ENCODE results near the gene DUSP2.
A peak's percentile ranks its signal among the peaks of the same experiment; 100 is the strongest.
"Not testable (repeated sequence)": the region's sequence is repeated elsewhere in the genome, so short reads cannot be mapped to it uniquely, and the experiment has no call there.

Gene DUSP2

DNA sequence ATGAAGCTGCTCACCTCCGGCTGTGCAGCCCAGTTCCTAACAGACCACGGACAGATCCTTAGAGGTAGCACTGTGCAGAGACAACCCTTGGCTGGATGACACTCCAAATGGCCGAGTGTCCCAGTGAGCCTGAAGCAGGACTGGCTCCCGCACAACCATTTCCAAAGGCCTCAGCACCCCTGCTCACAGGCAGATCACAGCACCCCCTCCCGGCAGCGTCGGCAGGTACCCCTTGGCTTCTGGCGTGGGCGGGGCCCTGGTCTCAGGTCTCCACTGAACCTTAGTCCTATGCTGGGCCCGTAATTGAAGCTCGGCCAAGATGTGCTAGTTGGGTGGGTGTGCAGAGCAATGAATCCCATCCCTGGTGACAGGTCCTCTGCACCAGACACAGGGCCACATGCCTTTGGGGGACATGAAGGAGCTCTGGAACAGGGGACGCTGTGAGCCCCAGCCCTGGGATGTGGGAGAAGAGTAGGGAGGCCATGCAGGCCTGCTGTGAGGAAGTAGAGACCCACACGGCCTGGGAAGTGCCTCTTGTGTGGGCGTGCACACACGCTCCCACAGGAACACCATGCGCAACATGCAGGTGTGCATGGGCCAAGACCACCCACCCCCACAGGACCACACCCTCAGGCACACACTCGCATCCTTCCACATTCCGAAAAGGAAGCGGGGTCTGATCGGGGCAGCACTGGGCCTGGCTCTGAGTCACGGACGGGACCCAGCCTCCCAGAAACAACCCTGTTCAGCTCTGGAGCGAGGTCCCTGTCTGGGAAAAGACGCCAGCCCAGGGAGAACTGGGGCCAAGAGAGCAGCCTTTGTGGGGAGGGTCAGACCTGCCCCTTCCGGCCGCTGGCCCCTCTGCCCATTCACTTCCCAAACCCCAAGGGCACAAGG lies 2.8 kb downstream of the DUSP2 start:
- peak overlapping the region; percentile 96; the same call in 1 of the 2 replicates for H3K4me3 ChIP-seq (replicated peaks; ENCODE audit: low read depth, low read length)
- TF ChIP-seq, protein P1, sequence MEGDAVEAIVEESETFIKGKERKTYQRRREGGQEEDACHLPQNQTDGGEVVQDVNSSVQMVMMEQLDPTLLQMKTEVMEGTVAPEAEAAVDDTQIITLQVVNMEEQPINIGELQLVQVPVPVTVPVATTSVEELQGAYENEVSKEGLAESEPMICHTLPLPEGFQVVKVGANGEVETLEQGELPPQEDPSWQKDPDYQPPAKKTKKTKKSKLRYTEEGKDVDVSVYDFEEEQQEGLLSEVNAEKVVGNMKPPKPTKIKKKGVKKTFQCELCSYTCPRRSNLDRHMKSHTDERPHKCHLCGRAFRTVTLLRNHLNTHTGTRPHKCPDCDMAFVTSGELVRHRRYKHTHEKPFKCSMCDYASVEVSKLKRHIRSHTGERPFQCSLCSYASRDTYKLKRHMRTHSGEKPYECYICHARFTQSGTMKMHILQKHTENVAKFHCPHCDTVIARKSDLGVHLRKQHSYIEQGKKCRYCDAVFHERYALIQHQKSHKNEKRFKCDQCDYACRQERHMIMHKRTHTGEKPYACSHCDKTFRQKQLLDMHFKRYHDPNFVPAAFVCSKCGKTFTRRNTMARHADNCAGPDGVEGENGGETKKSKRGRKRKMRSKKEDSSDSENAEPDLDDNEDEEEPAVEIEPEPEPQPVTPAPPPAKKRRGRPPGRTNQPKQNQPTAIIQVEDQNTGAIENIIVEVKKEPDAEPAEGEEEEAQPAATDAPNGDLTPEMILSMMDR (IDR thresholded peaks at IDR 0.05; ENCODE audit: low read depth, low read length, missing control alignments): no peak
- DNase-seq (ENCODE audit: extremely low read depth, low read depth): no peak

DNA sequence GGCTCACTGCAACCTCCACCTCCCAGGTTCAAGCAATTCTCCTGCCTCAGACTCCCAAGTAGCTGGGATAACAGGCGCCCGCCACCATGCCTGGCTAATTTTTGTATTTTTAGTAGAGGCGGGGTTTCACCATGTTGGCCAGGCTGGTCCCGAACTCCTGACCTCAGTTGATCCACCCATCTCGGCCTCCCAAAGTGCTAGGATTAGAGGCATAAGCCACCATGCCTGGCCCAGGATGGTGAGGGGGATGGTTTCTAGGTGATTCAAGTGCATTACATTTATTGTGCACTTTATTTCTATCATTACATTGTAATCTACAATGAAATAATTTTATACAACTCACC lies 3.6 kb downstream of the DUSP2 start:
- not testable (repeated sequence) for DNase-seq (ENCODE audit: extremely low read depth, low read depth); H3K4me3 ChIP-seq (replicated peaks; ENCODE audit: low read depth, low read length)

DNA sequence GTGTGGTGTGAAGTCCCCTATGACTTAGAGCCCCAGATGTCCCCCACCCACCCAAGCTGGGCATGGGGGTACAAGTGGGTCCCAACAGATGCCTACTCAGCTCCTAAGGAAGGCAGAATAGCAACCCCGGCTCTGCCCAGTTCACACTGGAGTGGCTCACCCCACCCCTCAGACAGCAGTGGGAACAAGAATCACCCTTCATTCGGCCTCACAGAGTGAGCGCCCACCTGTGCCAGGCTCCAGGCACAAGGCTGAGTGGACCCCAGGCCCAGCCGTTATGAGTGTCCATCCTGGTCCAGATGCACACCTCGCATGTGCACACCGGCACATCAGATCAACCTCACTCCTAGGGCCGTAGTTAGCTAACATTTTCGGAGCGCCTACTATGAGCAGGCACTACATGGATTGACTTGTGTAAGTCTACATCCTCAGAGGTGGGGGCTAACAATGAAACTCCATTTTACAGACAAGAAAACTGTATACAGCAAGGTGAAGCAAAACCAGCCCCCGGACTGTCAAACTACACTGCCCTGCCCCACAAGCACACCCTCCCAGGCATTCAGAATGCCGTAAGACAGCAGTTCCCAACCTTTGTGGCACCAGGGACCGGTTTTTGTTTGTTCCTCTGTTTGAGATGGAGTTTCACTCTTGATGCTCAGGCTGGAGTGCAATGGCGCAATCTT lies 4.2 kb downstream of the DUSP2 start:
- no peak overlapping the region for H3K4me3 ChIP-seq (replicated peaks; ENCODE audit: low read depth, low read length)
- TF ChIP-seq, protein P1 (IDR thresholded peaks at IDR 0.05; ENCODE audit: low read depth, low read length, missing control alignments): no peak
- DNase-seq (ENCODE audit: extremely low read depth, low read depth): no peak

DNA sequence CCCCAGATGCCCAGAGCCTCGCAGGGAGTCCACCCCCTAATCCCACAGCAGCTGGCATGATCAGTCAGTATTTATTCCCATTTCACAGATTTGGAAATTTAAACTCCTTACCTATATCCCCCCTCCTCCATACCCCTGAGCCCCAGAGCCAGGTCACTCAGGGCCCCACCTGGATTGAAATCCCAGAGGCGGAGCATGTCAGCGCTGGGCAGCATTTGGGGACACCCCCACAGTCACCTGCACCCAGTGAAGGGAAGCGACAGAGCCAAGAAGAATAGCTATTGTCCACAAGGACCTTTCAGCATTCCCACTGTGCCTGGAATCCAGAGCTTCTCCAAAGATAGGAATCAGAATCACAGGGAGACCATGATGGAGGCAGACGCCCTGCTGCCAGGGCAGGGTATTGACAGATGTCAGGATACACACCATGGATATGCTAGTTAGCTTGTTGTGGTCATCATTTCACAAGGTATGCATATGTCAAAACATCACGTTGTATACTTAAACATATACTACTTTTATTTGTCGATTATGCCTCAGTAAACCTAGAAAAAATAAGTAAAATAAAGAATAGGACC lies 6.0 kb downstream of the DUSP2 start:
- no peak for DNase-seq (ENCODE audit: extremely low read depth, low read depth)
- H3K4me3 ChIP-seq (replicated peaks; ENCODE audit: low read depth, low read length): no peak overlapping the region
- TF ChIP-seq, protein P1 (IDR thresholded peaks at IDR 0.05; ENCODE audit: low read depth, low read length, missing control alignments): no peak

DNA sequence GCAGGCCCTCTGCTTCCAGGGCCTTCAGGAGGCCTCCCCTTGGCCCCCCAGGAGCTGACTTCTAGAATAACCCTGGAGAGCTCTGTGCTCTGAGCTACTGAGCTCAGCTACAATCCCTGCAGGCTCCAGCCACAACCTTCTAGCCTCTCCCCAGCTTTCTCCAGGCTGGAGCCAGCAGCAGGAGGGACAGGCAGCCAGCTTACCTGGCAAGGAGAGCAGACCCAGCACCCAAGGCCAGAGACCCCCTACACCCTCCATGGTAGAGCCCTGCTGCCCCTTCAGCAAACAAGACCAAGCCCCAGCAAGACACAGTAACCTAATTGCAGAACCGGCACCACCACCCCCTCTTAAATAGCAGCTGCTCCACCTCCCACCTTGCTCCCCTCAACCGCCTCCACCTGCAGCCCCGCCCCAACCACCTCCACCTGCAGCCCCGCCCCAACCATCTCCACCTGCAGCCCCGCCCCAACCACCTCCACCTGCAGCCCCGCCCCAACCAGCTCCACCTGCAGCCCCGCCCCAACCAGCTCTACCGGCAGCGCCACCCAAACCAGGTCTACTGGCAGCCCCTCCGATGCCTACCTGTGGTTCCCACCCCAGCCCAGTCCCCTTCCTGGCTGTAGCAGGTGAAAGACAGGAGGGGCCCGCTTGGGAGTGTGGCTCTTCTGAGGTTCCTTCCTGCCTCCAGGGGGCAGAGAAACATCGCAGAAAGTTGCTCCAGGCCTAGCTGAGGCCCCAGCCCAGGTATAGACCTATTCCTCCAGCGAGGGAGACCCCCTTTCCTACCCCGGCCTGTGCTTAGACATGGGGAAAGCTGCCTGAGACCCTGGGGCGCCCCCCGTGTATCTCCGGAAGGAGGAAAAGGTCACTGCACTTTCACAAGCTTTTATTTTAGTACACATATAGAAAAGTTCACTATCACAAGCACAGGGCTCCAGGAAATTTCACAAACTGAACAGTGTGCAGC lies 6.8 kb downstream of the DUSP2 start, which contains the start of gene ASTL:
TSS of gene ASTL (minus strand) at position 324 of the 967 bp plus-strand sequence. CDS start at position 258, 66 bp downstream.
- no peak within 1 kb of the TSS for H3K4me3 ChIP-seq (replicated peaks; ENCODE audit: low read depth, low read length)
- TF ChIP-seq, protein P1 (IDR thresholded peaks at IDR 0.05; ENCODE audit: low read depth, low read length, missing control alignments): peak; percentile 60
- no peak for DNase-seq (ENCODE audit: extremely low read depth, low read depth)

DNA sequence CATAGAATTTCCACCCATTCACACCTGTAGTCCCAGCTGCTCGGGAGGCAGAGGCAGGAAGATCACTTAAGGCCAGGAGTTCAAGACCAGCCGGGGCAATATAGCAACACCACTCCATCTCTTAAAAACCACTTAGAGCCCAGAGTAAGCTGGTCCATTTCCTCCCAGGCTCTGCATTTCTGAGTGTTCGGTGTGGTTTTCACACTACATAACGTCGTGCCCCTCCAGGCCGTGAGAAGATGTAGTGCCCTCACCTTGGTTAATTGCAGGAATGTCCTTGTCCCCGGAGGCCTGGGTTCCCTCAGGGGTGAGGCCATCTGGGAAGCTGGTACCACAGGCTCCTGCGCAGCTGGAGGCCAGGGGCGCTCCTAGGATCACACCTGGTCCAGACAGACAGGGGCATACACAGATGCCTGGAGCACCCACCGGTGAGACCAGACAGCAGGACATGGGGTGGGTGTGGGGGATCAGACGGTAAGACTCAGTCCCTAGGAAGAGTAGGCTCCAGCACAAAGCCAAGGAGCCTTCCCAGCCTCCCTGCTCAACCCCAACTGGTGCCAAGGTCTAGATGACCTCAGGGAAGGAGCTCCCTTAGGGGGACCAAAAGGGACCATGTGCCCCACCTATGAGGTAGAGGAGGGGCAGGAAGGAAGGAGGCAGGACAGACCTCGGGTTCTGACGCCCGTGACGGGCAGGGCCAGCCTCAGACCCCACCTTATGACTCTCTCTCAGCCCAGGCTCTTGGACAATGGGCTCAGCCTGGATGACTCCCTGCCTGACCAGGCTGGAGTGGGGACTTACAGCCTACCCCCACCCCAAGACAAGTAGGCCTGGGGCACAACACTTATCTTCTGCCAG lies 7.7 kb downstream of the DUSP2 start:
- no peak overlapping the region for H3K4me3 ChIP-seq (replicated peaks; ENCODE audit: low read depth, low read length)

More for the DNA sequence above, 7.7 kb downstream of the DUSP2 start:
- no peak for DNase-seq (ENCODE audit: extremely low read depth, low read depth)
- TF ChIP-seq, protein P1 (IDR thresholded peaks at IDR 0.05; ENCODE audit: low read depth, low read length, missing control alignments): no peak

All from HFF-Myc (cell line).